Activated CD8-positive, alpha-beta memory T cell treated with anti-CD3 and anti-CD28 coated beads, Interleukin-2, amount 50 U/mL, for 1 hour (primary cell): ENCODE results near the gene PRKCQ.
A peak's percentile ranks its signal among the peaks of the same experiment; 100 is the strongest.
"Not testable (repeated sequence)": the region's sequence is repeated elsewhere in the genome, so short reads cannot be mapped to it uniquely, and the experiment has no call there.

Experiments
- DNase-seq: peaks from one replicate; pipeline ENCODE4 v3.0.0-alpha.2; 2020; ENCODE audit errors: extremely low read depth

The PRKCQ gene

DNA sequence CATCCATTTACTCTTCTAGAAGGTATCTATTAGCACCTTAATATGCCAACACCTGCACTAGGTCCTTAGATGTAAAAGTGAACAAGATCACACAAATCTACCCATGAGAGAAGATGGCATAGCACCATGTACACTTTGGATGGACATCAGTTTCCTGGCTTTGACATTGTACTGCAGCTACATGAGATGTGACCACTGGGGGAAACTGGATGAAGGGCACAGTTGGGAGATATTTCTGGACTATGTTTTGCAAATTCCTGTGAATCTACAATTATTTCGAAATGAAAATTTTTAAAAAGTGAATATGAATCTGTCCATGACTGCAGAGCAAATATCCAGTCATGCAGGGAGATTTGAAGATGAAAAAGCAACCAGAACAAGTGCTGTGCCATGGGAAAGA, 124.5 kb downstream of the PRKCQ start:
- no peak for DNase-seq

DNA sequence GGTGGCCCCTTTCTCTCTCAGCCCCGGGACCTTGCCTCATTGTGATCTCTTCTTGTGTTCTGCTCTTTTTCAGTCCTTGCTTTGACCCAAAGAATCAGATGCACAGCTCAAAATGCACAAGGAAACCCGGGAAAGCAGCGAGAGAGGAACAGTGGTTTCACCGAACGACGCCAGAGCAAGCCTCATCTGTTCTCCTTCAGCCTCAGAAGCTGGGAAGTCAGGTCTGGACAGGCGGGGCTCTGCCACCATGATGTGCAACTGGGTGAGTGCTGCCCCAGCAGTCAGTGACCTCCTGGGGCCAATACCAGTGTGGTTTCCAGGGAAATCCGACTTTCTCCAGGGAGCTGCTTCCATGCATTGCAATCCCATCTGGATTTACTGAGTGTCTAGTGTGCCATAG, 133.4 kb downstream of the PRKCQ start:
- DNase-seq: no peak

- DNase-seq: peak; percentile 30
Observed at GRCh38 chr10:6445671-6446316, 134.3 kb downstream of the PRKCQ start.

DNA sequence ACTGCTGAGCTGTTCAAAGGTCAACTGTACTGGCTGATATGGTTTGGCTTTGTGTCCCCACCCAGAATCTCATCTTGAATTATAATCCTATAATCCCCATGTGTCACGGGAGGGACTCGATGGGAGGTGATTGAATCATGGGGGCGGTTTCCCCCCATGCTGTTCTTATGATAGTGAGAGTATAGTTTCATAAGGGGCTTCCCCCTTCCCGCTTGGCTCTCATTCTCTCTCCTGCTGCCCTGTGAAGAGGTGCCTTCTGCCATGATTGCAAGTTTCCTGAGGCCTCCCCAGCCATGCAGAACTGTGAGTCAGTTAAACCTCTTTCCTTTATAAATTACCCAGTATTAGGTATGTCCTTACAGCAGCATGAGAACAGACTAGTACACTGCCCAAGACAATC, 140.2 kb downstream of the PRKCQ start:
- DNase-seq: not testable (repeated sequence)

DNA sequence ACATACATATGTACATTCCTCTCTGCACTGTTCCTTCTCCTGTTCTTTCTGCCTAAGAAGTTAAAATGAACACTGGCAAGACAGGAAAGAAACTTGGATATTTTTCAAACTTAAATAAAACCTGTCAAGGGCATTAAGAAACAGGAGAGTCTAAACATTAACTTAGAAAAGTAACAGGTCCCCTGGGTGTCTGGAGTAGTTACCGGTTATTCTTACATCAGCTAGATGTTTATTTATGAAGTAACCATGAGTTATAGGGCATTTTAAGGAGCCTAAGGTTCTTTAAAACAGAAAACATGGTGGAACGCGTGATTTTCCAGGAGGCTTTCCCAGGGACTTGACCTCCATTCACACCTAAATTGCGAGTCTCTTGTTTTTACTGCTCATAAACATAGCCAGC, 148.2 kb downstream of the PRKCQ start:
- DNase-seq: no peak

GRCh38 chr10:6431186-6431585, 148.9 kb downstream of the PRKCQ start:
- no peak for DNase-seq

DNA sequence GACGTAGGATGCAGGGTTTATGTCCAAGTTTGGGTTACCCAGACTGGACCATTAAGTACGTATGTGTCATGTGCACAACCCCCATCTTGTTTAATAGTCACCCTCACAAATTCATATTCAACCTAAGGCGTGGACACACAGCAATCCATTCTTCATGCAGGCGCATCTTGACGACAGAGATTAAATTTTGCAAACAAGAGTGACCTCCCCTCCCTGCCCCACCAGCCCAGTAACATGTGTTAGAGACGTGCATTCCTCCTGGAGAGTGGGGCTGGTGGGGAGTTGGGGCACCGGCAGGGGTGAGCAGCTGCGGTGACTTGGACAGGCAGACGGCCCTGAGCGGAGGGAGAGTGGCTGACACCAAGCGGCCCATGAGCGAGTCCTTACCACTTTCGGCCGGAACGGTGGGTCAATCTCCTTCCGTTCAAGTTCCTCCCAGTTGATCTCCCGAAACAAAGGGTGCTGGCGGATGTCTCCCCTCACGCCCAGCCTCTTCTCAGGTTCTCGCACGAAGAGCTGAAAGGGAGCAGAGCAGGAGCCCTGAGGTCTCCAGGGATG, 149.6 kb downstream of the PRKCQ start:
- no peak for DNase-seq

DNA sequence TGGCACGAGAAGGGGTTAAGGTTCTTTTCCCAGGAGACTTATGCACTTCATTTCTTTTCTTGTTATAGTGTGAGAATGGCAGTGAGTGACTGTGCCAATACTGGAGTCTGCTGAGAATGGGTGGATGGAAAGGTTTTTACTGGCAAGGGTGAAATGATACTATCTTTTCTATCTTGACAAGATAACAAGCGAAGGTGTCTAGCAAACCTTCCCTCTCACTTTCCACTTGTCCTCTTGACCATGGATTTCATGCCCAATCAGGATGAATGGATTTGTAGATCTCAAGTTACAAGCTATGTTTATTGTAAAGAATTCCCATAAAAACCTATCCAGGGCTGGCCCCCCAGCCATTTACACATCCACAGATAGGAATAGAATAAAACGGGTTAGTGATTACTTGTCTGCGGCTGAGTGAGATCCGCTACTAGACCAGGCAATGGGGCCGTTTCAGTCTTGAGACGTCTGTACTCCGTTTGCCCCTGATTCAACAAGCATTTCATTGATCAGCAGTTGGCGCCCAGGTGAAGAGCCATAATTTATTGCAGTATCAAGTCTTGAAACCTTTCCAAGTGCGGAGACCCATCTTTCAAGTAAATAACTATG, 152.6 kb downstream of the PRKCQ start:
- DNase-seq: no peak

DNA sequence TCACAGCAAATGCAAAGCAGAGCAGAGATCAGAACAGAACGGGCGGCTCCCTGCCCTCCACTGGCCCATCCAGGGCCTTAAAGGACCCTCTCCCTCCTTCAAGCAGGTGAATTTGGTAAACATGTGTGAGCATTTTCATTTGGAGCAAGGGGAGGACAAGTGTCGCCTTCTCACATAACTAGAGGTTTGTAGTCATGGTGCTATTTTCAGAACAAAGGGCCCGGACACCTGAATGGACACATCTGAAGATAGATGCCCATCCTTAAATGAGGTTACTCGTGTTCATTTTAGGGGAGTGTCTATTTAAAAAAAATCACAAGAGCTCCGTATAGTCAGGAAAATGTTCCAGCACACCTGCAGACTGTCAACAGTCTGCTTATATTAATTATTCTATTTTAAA, 153.8 kb downstream of the PRKCQ start:
- no peak for DNase-seq

GRCh38 chr10:6423413-6424170, 156.5 kb downstream of the PRKCQ start:
- DNase-seq: no peak

DNA sequence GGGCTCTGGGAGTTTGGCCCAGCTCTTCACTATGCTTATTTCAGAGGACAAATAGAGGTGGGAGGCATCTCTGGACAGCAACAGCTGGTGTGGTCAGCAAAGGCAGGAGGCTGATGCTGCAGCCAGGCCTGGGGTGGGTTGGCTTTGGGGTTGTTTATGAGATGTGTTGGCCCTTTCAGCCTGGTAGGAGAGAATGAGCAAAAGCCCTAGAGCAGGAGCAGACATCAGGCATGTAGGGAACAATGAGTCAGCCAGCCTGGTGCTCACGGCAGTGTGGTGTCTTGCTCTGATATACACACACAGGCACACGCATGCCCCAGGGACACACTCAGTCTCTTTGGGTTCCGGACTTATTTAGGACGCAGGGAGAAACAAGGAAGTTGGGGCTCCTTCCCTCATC, 157.1 kb downstream of the PRKCQ start:
- no peak for DNase-seq

GRCh38 chr10:6418613-6419216, 161.4 kb downstream of the PRKCQ start:
- DNase-seq: no peak

DNA sequence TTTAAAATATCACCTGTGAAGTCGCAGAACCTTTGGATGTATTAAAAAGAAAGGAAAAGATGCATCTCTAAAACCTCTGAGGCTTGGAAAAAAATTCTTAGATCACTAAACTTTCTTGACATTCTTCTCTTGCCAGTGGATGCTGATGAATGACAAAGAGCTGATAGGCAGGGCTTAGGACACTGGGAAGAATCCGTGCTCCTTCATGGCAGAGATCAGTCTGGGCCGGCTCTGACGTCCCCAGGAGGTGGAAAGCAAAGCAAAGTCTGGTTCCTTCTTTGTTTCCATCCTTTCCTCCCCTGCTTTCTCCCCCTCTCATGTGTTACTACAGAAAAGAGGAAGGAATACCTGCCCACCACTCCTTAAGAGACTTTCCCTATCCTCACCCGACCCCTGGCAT, 161.9 kb downstream of the PRKCQ start:
- DNase-seq: no peak

DNA sequence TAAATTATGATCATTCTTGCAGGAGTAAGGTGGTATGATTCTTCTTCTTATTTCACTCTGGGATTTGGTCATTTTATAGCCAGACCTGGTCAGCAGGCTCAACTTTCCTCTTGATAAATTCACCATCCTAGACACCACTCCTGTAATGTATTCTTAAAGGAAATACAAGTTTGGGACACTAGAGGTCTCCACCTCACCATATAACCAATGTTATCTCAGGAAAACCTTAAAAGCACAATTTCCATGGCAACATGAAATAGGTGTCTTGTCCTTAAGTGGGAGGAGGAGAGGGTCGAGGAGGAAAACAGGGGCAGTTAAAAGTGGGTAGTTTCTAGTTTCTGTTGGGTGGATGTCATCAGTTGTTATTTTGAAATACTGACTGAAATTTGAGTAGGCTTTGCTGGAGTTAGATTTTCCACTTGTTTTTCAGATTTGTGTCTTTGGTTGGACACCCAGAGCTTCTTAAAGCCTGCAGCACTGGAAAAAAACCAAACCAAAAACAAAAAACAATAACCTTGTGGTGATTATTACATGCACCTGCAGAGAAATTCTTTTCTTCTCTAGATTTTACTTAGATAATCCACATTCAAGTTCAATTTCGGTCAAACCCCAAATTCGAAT, 163.1 kb downstream of the PRKCQ start:
- DNase-seq: no peak

GRCh38 chr10:6411436-6411835, 168.6 kb downstream of the PRKCQ start:
- no peak for DNase-seq

GRCh38 chr10:6410830-6411229, 169.2 kb downstream of the PRKCQ start:
- DNase-seq: no peak

GRCh38 chr10:6409971-6410643, 170.0 kb downstream of the PRKCQ start:
- no peak for DNase-seq

GRCh38 chr10:6408799-6409198, 171.3 kb downstream of the PRKCQ start:
- DNase-seq: no peak

GRCh38 chr10:6407034-6407721, 172.9 kb downstream of the PRKCQ start:
- DNase-seq: no peak

- DNase-seq: no peak
Observed at GRCh38 chr10:6406220-6407033, 173.6 kb downstream of the PRKCQ start.
